Right kidney (tissue), 1 donor: Measurements from ENCODE around the gene AIMP1.
"Not testable (repeated sequence)": the region's sequence is repeated elsewhere in the genome, so short reads cannot be mapped to it uniquely, and the experiment has no call there.

Experiments used
- DNase-seq: peaks from one replicate; pipeline ENCODE4 v3.0.0-alpha.2; 2016

Gene AIMP1

DNA sequence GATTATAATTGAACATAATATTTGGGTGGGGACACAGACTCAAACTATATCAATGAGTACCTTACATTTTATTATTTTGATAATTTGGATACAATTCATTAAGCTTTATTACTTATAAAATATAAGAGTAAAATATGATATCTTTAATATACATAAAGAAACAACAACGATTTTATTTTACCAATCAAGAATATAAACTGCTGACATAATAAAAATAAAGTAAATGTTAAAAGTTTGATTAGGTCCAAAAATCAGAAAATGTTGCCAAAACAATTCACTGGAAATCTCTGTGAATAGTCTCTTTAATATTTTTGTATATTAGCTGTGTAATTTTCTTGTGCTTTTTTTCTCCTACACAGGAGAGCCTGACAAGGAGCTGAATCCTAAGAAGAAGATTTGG lies 30.8 kb downstream of the AIMP1 start:
- DNase-seq, result no peak

DNA sequence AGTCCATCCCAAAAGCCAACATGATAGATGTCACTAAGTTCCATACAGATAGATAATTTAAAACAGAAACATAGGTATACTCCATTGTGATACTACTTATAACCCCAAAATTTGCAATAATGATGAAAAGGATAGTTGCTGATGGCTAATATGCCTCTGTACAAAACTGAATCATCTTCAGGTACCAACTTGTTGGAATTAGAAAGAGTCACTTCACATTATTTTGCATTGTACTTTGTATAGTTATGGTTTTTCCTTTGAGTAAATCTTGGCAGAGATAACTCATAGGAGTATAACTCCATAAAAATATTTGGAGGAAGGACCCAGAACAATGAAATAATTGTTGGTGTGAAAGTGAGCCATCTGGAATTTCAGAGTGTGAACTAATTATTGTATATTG lies 34.7 kb downstream of the AIMP1 start:
- no peak for DNase-seq

- DNase-seq, result no peak
Measured at GRCh38 chr4:106353786-106354185, 37.4 kb downstream of the AIMP1 start.

- no peak for DNase-seq
Measured at GRCh38 chr4:106355193-106355592, 38.8 kb downstream of the AIMP1 start.

GRCh38 chr4:106358899-106359298 lies 42.5 kb downstream of the AIMP1 start:
- DNase-seq, result no peak

DNA sequence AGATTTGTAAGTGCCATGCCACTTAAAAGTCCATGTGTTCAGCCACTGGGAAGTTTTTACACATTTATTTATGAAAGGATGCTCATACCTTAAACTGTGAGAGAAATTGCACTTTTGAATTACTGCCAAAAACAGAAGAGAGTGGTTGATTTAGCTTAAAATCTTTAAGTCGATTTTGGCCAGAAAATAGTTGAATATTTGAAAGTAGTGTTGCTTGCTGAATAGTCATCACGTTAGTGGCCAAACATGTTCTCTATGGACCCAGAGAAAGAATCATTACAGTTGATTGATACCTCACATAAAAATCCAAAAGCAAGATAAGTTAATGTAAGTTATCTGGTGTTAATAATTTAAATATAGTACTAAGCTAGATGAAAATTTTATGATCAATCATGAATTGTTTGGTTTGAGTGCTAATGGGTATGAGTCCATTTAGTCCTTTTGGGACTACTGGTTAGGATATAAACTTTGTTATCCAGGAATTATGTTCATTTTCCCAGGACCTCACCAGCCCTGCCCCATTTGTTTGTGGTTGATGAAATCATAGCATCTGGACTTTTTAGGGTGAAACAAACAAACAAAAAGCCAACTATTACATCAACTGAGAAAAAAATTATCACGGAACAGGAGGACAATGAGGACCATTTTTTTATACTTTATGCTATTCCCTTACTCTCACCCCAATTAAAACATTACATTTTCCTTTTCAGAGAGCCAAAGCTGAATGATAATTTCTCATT lies 45.9 kb downstream of the AIMP1 start:
- no peak for DNase-seq

- DNase-seq, result no peak
Measured at GRCh38 chr4:106364282-106364681, 47.9 kb downstream of the AIMP1 start.

DNA sequence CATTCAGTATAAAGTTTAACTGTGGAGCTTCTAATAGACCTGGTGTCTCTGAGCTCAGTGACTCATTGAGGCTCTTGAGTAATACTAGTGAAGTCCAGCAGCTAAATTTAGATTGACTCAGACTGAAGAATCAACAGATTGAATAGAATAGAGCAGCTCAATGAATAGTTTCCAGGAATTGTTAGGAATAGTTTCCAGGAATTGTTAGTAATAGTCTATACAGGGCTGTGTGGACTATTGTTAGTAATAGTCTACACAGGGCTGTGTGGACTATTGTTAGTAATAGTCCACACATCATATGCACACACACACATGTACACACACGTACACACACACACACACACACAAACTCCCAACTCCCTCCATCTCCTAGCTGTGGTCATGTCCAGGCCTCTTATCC lies 49.3 kb downstream of the AIMP1 start:
- DNase-seq, result no peak

GRCh38 chr4:106366026-106366425 lies 49.7 kb downstream of the AIMP1 start:
- no peak for DNase-seq

DNA sequence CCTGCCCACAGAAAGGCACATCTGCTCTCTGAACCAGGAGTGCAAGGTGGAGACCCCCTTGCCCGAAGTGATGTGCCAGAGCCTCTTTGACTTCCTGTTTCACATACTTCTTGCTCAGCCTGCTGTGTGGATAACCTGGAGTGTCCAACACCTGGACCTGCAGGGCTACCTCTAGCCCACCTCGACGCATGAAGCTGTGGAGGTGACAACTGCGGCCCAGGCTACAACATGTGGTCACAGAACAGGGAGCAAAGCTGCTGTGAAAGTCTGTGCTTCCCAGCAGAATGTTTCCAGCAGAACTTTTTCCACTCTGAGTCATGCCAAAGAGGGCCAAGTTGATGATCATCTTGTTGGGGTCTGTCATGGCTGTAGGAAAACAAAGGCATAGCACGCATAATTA lies 50.7 kb downstream of the AIMP1 start:
- no peak for DNase-seq

DNA sequence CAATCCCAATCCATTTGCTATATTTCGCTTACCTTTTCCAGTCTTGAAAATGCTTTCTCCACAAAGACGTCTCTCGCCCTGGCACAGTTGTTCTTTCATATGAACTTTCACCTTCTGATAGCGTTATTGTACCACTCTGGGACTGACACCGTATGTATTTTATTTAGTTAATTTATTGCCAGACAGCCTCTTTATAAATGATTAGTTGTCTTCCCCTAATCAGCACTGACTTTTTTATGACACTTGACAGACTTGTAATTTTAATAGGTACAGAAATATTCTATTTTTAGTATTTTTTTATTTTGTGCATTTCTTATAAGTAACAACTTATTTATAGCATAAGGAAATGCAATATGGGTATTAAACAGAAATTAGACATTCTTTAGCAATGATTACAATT lies 52.3 kb downstream of the AIMP1 start, which contains the start of gene GIMD1:
GIMD1 (minus strand) TSS at position 101 of the 400 bp plus-strand sequence. CDS start 1,343 bp downstream, outside the sequence.
- no peak for DNase-seq

- DNase-seq, result peak; percentile 12
Measured at GRCh38 chr4:106369456-106370060, 53.2 kb downstream of the AIMP1 start.

DNA sequence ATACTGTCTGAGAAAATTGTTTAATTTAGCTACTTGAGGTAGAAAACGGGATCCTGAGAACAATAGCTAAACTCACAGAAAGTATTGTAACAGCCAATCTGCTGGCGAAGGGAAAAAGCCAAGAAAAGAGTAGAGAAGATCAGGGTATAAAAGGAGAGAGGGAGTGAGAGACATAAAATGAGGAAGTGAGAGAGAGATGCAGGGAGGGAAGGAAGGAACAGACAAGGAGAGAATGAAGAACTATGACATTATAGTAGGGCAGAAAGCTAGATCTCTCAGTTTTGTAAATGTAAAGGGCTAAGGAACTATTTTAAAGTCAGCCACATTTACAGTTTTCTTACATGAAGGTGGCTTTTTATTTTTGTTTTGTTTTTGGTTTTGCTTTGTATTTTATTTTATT lies 53.9 kb downstream of the AIMP1 start:
- no peak for DNase-seq

- no peak for DNase-seq
Measured at GRCh38 chr4:106371161-106371560, 54.8 kb downstream of the AIMP1 start.

DNA sequence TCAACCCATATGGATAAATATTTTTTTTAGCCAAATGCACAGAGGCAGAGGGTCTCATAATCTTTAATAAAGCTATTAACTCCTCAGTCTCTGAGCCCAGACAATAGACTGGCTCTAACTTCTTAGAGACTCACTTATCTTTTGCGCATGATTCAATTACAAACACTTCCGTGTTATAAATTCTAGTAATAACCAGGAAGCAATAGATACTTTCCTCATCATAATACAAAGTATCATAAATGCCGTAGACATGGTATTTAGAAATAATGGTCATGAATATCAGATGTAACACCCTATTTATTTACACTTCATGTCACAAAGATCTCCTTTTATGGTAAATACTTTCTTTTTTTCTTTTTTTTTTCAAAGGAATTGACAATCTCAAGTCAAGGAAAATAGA lies 56.7 kb downstream of the AIMP1 start:
- no peak for DNase-seq

- no peak for DNase-seq
Measured at GRCh38 chr4:106380179-106380578, 63.8 kb downstream of the AIMP1 start.

DNA sequence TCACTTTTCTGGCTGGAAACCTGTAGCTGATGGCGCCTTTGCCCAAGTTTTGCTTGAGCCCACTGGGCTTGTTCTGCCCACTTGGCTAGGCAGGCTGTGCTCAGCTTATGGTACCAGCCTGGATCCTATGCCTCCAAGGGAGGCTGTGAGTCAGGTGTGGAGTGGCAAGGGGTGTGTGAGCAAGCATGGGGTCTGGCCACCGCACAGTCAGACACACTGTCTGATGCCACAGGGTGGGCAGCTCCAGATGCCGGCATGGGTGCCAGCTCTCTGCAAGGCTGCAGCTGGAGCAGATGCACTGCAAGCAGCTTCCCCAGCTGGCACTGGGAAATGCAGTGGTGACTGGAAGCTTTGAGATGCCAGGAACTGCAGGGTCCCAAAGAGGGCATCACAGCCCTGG lies 68.5 kb downstream of the AIMP1 start:
- DNase-seq, result no peak

GRCh38 chr4:106385853-106386393 lies 69.6 kb downstream of the AIMP1 start:
- DNase-seq, result no peak

GRCh38 chr4:106395582-106395981 lies 79.2 kb downstream of the AIMP1 start:
- DNase-seq, result no peak

GRCh38 chr4:106398898-106399297 lies 82.5 kb downstream of the AIMP1 start:
- DNase-seq, result not testable (repeated sequence)
